A549 (cell line): ENCODE measurements around the gene SIAE. TPM values are rescaled to one million over a fixed set of nuclear protein-coding genes. Genes with fewer than 3 reads are reported as not detected.

Experiments
- ATAC-seq, 2 experiments: fragments of 200-7000 bp in 1 of 2; fragments of >200 bp in 1 of 2; cut with Nextera tagmentation in 1 of 2; cut with Tn5 transposase in 1 of 2; 3 replicates each; pipeline versions ENCODE4 v1.8.0 to v1.9.1; 2018 to 2020; ENCODE audit warnings: mild to moderate bottlenecking in 1 of 2, moderate library complexity in 1 of 2
- CTCF ChIA-PET: fragments of 300-600 bp; sonication (Branson Sonifier 250); formaldehyde crosslinking; extraction: SDS; loops from one replicate; lab custom pipeline; 2021; ENCODE audit warnings: antibody characterized with exemption, inconsistent platforms; lab: Yijun Ruan, JAX
- POLR2A ChIA-PET: fragments of 350-600 bp; formaldehyde crosslinking; extraction: SDS; loops from one replicate; lab custom pipeline; 2021; ENCODE audit warnings: antibody characterized with exemption, inconsistent platforms; lab: Yijun Ruan, JAX
- DNase-seq, 2 experiments: peaks; one replicate each; pipeline versions ENCODE4 v3.0.0 to v3.0.0-alpha.2; 2011 to 2016; ENCODE audit warnings: low read depth in 1 of 2, low spot score in 1 of 2
- FAIRE-seq: peaks from 2 replicates; lab custom pipeline; 2011; peaks lifted over from hg19 to GRCh38; lab: Jason Lieb, UNC
- H3K27ac ChIP-seq, 2 experiments: fragments of >200 bp; sonication (Bioruptor Twin); formaldehyde crosslinking; 3 replicates each; pipeline ENCODE4 v1.5.1; 2016 to 2017
- H3K4me1 ChIP-seq: fragments of >200 bp; sonication (Bioruptor Twin); formaldehyde crosslinking; 3 replicates; pipeline ENCODE4 v1.6.1; 2016
- H3K4me2 ChIP-seq: fragments of >200 bp; sonication (Bioruptor Twin); formaldehyde crosslinking; 3 replicates; pipeline ENCODE4 v1.6.1; 2016
- H3K4me3 ChIP-seq: fragments of >200 bp; sonication (Bioruptor Twin); formaldehyde crosslinking; 3 replicates; pipeline ENCODE4 v1.5.1; 2016
- H3K9me3 ChIP-seq: fragments of >200 bp; sonication (Bioruptor Twin); formaldehyde crosslinking; 3 replicates; pipeline ENCODE4 v1.6.1; 2016
- BCL3 ChIP-seq: fragments of >200 bp; sonication (Bioruptor Twin); formaldehyde crosslinking; IDR thresholded peaks from 3 replicates; pipeline ENCODE4 v1.6.1; 2016
- CHD2 ChIP-seq: fragments of 150-350 bp; IDR thresholded peaks from 2 replicates; pipeline ENCODE4 v1.6.1; 2014; ENCODE audit warnings: low read length; ENCODE audit not compliant: partially characterized antibody
- CHD4 ChIP-seq: fragments of 200-600 bp; sonication (generic); IDR thresholded peaks from 2 replicates; pipeline ENCODE4 v1.6.1; 2016; ENCODE audit warnings: antibody characterized with exemption, mild to moderate bottlenecking, borderline replicate concordance
- CTCF ChIP-seq: fragments of >200 bp; sonication (Bioruptor Twin); formaldehyde crosslinking; IDR thresholded peaks from 3 replicates; pipeline ENCODE4 v1.5.1; 2016
- E2F6 ChIP-seq: IDR thresholded peaks from 2 replicates; pipeline ENCODE4 v1.6.1; 2012; ENCODE audit warnings: low read depth, borderline replicate concordance
- EHF ChIP-seq: fragments of 250-450 bp; sonication (Bioruptor Pico); IDR thresholded peaks from 2 replicates; pipeline ENCODE4 v1.5.0; 2020; ENCODE audit warnings: mild to moderate bottlenecking
- EP300 ChIP-seq, 2 experiments: fragments of >200 bp; sonication (Bioruptor Twin); formaldehyde crosslinking; IDR thresholded peaks; 2 replicates in 1 of 2; 3 replicates in 1 of 2; pipeline ENCODE4 v1.6.1; 2016 to 2017
- GATA3 ChIP-seq: IDR thresholded peaks from 2 replicates; pipeline ENCODE4 v1.6.1; 2012; ENCODE audit warnings: borderline replicate concordance
- HOXB5 ChIP-seq: fragments of 250-450 bp; sonication (Bioruptor Pico); IDR thresholded peaks from 2 replicates; pipeline ENCODE4 v1.5.0; 2020; ENCODE audit warnings: mild to moderate bottlenecking, moderate library complexity
- JUN ChIP-seq, 2 experiments: fragments of >200 bp; sonication (Bioruptor Twin); formaldehyde crosslinking; IDR thresholded peaks; 2 replicates in 1 of 2; 3 replicates in 1 of 2; pipeline ENCODE4 v1.6.1; 2016 to 2017
- JUNB ChIP-seq: fragments of >200 bp; sonication (Bioruptor Twin); formaldehyde crosslinking; IDR thresholded peaks from 2 replicates; pipeline ENCODE4 v1.6.1; 2016
- MAFK ChIP-seq: fragments of 450-650 bp; IDR thresholded peaks from 2 replicates; pipeline ENCODE4 v1.6.1; 2014; ENCODE audit not compliant: partially characterized antibody
- MAX ChIP-seq: IDR thresholded peaks from 2 replicates; pipeline ENCODE4 v1.6.1; 2012
- MYC ChIP-seq: IDR thresholded peaks from 2 replicates; pipeline ENCODE4 v1.6.1; 2012; ENCODE audit warnings: mild to moderate bottlenecking, inconsistent platforms, low read length, improper control_type of control experiment, borderline replicate concordance
- NPAS2 ChIP-seq: fragments of 250-450 bp; sonication (Bioruptor Pico); IDR thresholded peaks from 2 replicates; pipeline ENCODE4 v1.8.0; 2022; ENCODE audit warnings: mild to moderate bottlenecking, moderate library complexity, borderline replicate concordance
- PHF8 ChIP-seq: fragments of 200-600 bp; sonication (generic); IDR thresholded peaks from 2 replicates; pipeline ENCODE4 v1.6.1; 2016; ENCODE audit warnings: low read depth, mild to moderate bottlenecking, antibody characterized with exemption, moderate library complexity, borderline replicate concordance
- POLR2A ChIP-seq: IDR thresholded peaks from 2 replicates; pipeline ENCODE4 v1.6.1; 2012; ENCODE audit warnings: mild to moderate bottlenecking, low read length
- REST ChIP-seq: fragments of 200-600 bp; sonication (generic); IDR thresholded peaks from 2 replicates; pipeline ENCODE4 v1.6.1; 2016; ENCODE audit warnings: antibody characterized with exemption, mild to moderate bottlenecking, moderate library complexity
- RFX5 ChIP-seq: fragments of 450-650 bp; IDR thresholded peaks from 2 replicates; pipeline ENCODE4 v1.7.1; 2014; ENCODE audit warnings: antibody characterized with exemption, mild to moderate bottlenecking, moderate library complexity
- TP53 ChIP-seq: fragments of 250-450 bp; sonication (Bioruptor Pico); IDR thresholded peaks from 2 replicates; pipeline ENCODE4 v1.5.0; 2021; ENCODE audit warnings: mild to moderate bottlenecking, moderate library complexity
- USF2 ChIP-seq: fragments of 450-650 bp; IDR thresholded peaks from 2 replicates; pipeline ENCODE4 v1.6.1; 2014; ENCODE audit warnings: antibody characterized with exemption
- ZC3H11A ChIP-seq: fragments of 450-650 bp; IDR thresholded peaks from 2 replicates; pipeline ENCODE4 v1.6.1; 2014; ENCODE audit warnings: antibody characterized with exemption, mild to moderate bottlenecking
- WGBS: methylation state at CpG from one replicate; pipeline ENCODE4 v1.1.6; 2017; ENCODE audit errors: missing lambda C conversion rate; 5-methylcytosine and 5-hydroxymethylcytosine counted together
- polyA plus RNA-seq, 4 experiments: library from polyadenylated mRNA; depleted of rRNA in 3 of 4; stranded (reverse); fragments of >200 nt; fragmentation: RNase III in 1 of 4; extraction: RNeasy Plus Mini Kit Qiagen cat#74134 plus additional on column Dnase treatment in 1 of 4; gene quantifications; 2 replicates in 3 of 4; 3 replicates in 1 of 4; pipeline ENCODE4 v1.2.3, GENCODE V29; 2011 to 2017

The SIAE gene
- polyA plus RNA-seq, 2 of the 4 experiments (the other 2 are of a cell fraction) = 10.3 to 23.2 TPM

- no peak for TF ChIP-seq REST
- no peak for TF ChIP-seq EHF
Measured at GRCh38 chr11:124716591-124716990, 43.1 kb upstream of the SIAE start (continued).

GRCh38 chr11:124712392-124712791 is 38.9 kb upstream of the SIAE start:
- H3K9me3 ChIP-seq = peaks cover 7% of the 10 kb centered on the region; the same call in 2 of the 3 replicates
- 38% methylated on average over 3 of the region's 3 CpGs for WGBS
- H3K4me2 ChIP-seq = no peak overlapping the region
- no peak overlapping the region for H3K27ac ChIP-seq
- POLR2A ChIA-PET = no interaction called here
- ATAC-seq (no peak), FAIRE-seq (no peak), DNase-seq (no peak)
- H3K4me1 ChIP-seq = no peaks in the 10 kb centered on the region
- CTCF ChIA-PET = no interaction called here
- H3K4me3 ChIP-seq = no peak overlapping the region
- TF ChIP-seq NPAS2 = no peak
- TF ChIP-seq JUNB = no peak
- no peak for TF ChIP-seq BCL3
- TF ChIP-seq EP300 (IDR thresholded peaks at IDR 0.05) = no peak
- no peak for TF ChIP-seq HOXB5

GRCh38 chr11:124707829-124708228 is 34.3 kb upstream of the SIAE start:
- no peak overlapping the region for H3K27ac ChIP-seq
- no peak for ATAC-seq
- H3K9me3 ChIP-seq = peaks cover 7% of the 10 kb centered on the region; the same call in 2 of the 3 replicates
- WGBS = 32% methylated on average over 3 of the region's 4 CpGs
- H3K4me3 ChIP-seq = no peak overlapping the region
- DNase-seq = no peak
- H3K4me1 ChIP-seq = no peaks in the 10 kb centered on the region
- FAIRE-seq = no peak
- TF ChIP-seq USF2 (no peak), HOXB5 (no peak), ZC3H11A (no peak)
- CTCF ChIA-PET = no interaction called here
- POLR2A ChIA-PET = no interaction called here
- H3K4me2 ChIP-seq = no peak overlapping the region

- TF ChIP-seq MYC (no peak), CHD2 (no peak)
- no peak overlapping the region for H3K27ac ChIP-seq
- CTCF ChIA-PET = interaction anchor here (1.2 to 2.2 kb wide), 2 partner anchors 9 to 94 kb away, joined by 3 to 4 read pairs; no protein-coding TSS in a partner anchor
- DNase-seq (no peak), FAIRE-seq (no peak), ATAC-seq (no peak)
- H3K9me3 ChIP-seq = no peaks in the 10 kb centered on the region
- H3K4me1 ChIP-seq = no peaks in the 10 kb centered on the region
- H3K4me3 ChIP-seq = no peak overlapping the region
- POLR2A ChIA-PET = no interaction called here
- H3K4me2 ChIP-seq = no peak overlapping the region
Measured at GRCh38 chr11:124700028-124700427, 26.5 kb upstream of the SIAE start.

GRCh38 chr11:124699547-124699946 is 26.0 kb upstream of the SIAE start:
- no peak overlapping the region for H3K27ac ChIP-seq
- ChIA-PET CTCF (interaction anchor here (1.2 to 2.2 kb wide), 3 partner anchors 9 to 94 kb away, joined by 3 to 4 read pairs (median 3); no protein-coding TSS in a partner anchor), POLR2A (no interaction called here)
- no peaks in the 10 kb centered on the region for H3K9me3 ChIP-seq
- no peak for DNase-seq
- WGBS = 0% methylated on average over 1 of the region's 1 CpG
- no peak overlapping the region for H3K4me2 ChIP-seq
- ATAC-seq = no peak
- no peak for FAIRE-seq
- H3K4me3 ChIP-seq = no peak overlapping the region
- H3K4me1 ChIP-seq = no peaks in the 10 kb centered on the region
- no peak for TF ChIP-seq PHF8
- TF ChIP-seq JUN (IDR thresholded peaks at IDR 0.05) = no peak
- TF ChIP-seq MAFK = no peak
- no peak for TF ChIP-seq MYC
- no peak for TF ChIP-seq JUNB
- TF ChIP-seq TP53 (CRISPR knock-in tag) = no peak
- no peak for TF ChIP-seq CHD4
- TF ChIP-seq RFX5 = no peak
- no peak for TF ChIP-seq HOXB5
- TF ChIP-seq MAX = no peak
- TF ChIP-seq GATA3 = no peak
- no peak for TF ChIP-seq POLR2A
- TF ChIP-seq CTCF = no peak
- no peak for TF ChIP-seq E2F6
